BLaER1 (cell line): ENCODE measurements around the gene VMA21.
A peak's percentile ranks its signal among the peaks of the same experiment; 100 is the strongest.

ENCODE experiments used
- H3K27ac ChIP-seq: shearing (Covaris generic); formaldehyde crosslinking; 2 replicates; pipeline ENCODE4 v1.8.1; 2022
- H3K27me3 ChIP-seq: shearing (Covaris generic); formaldehyde crosslinking; 2 replicates; pipeline ENCODE4 v1.8.1; 2022
- H3K36me3 ChIP-seq: shearing (Covaris generic); formaldehyde crosslinking; 2 replicates; pipeline ENCODE4 v1.8.1; 2022
- H3K4me1 ChIP-seq: shearing (Covaris generic); formaldehyde crosslinking; 2 replicates; pipeline ENCODE4 v1.8.1; 2022
- H3K4me2 ChIP-seq: shearing (Covaris generic); formaldehyde crosslinking; 2 replicates; pipeline ENCODE4 v1.8.1; 2022
- H3K4me3 ChIP-seq: shearing (Covaris generic); formaldehyde crosslinking; 2 replicates; pipeline ENCODE4 v1.8.1; 2022
- H3K9ac ChIP-seq: shearing (Covaris generic); formaldehyde crosslinking; 2 replicates; pipeline ENCODE4 v1.8.1; 2022
- H3K9me3 ChIP-seq: shearing (Covaris generic); formaldehyde crosslinking; 2 replicates; pipeline ENCODE4 v1.8.1; 2022
- H4K20me1 ChIP-seq: shearing (Covaris generic); formaldehyde crosslinking; 2 replicates; pipeline ENCODE4 v1.8.1; 2022
- Cebpa-rat ChIP-seq: shearing (Covaris generic); IDR thresholded peaks from 2 replicates; pipeline ENCODE4 v1.8.1; 2022

VMA21 gene

DNA sequence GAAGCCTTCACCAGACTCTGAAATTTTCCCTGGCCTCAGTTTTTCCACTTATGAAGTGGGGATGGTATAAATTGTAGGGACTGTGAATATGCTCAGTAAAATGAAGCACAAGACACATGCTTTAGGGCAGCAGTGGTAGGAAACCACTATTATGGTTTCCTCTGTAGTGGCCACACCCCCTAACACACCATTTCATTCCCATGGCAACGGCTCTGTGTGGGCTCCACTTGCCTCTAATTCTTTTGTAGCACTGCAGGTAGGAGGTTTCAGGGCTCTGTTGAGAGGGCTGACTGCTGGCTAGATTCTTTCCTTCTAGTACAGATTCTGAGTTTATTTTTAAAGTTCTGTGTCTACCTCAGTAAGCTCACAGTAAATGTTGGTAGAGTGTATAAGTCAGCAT, 3.5 kb upstream of the VMA21 start:
- Histone ChIP-seq H3K9ac (no peak overlapping the region), H3K36me3 (no peaks in the 10 kb centered on the region), H3K4me2 (peak overlapping the region; percentile 37; the same call in 1 of the 2 replicates), H3K4me3 (no peak overlapping the region), H4K20me1 (peaks cover under 1% of the 10 kb centered on the region; the same call in 1 of the 2 replicates), H3K9me3 (no peaks in the 10 kb centered on the region), H3K27ac (no peak overlapping the region), H3K4me1 (peaks cover 19% of the 10 kb centered on the region), H3K27me3 (peaks cover 22% of the 10 kb centered on the region; the same call in 1 of the 2 replicates)
- no peak for TF ChIP-seq Cebpa-rat

DNA sequence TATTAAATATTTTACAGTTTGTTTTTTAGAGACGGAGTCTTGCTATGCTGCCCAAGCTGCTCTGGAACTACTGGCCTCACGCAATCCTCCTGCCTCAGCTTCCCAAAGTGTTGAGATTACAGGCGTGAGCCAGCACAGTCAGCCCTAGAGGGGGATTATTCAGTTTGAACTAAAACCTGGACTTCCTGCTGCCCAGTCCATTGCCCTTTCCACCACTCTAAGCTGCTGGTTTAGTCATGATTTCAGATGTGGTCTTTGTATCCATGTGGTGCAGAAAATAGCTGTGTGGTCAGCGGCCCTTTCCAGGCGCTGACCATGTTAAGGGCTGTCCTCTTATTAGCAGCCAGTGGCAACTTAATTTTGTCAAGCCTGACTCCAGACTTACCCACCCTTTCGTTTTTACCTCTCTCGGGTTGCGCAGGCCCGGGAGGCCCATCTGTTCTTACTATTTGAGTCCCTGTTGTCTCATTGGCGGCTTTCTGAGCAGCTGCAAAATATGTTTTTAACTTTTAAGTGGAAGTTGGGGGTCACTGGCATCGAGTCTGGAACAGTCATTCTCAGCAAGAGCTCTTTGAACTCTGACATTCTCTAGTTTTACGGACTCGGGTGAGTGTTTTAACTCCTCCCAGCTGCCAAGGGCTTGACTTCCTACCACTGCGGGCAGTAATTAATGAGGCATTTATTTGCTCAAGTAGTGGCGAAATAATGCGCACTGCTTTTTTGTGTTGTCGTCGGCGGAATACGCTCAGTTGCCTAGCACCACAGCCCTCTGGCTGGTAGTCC, 773 bp upstream of the VMA21 start:
- Histone ChIP-seq H3K27ac (peak overlapping the region; percentile 95), H3K4me1 (peaks cover 25% of the 10 kb centered on the region), H3K27me3 (peaks cover 27% of the 10 kb centered on the region; the same call in 1 of the 2 replicates), H3K36me3 (no peaks in the 10 kb centered on the region), H3K4me3 (peak overlapping the region; percentile 80), H3K4me2 (peak overlapping the region; percentile 62), H3K9ac (peak overlapping the region; percentile 90), H4K20me1 (peaks cover 28% of the 10 kb centered on the region), H3K9me3 (no peaks in the 10 kb centered on the region)
- TF ChIP-seq Cebpa-rat: no peak

- peaks cover 42% of the 10 kb centered on the region for H4K20me1 ChIP-seq
- no peak for TF ChIP-seq Cebpa-rat
- peaks cover 25% of the 10 kb centered on the region for H3K4me1 ChIP-seq
- peaks cover 5% of the 10 kb centered on the region; the same call in 1 of the 2 replicates for H3K36me3 ChIP-seq
- H3K4me2 ChIP-seq: peak overlapping the region; percentile 62
- peak overlapping the region; percentile 95 for H3K27ac ChIP-seq
- H3K4me3 ChIP-seq: peak overlapping the region; percentile 80
- H3K9ac ChIP-seq: peak overlapping the region; percentile 90
- peaks cover 39% of the 10 kb centered on the region for H3K27me3 ChIP-seq
- no peaks in the 10 kb centered on the region for H3K9me3 ChIP-seq
These were observed 700 bp downstream of the VMA21 start for GRCh38 chrX:151397741-151398070.

DNA sequence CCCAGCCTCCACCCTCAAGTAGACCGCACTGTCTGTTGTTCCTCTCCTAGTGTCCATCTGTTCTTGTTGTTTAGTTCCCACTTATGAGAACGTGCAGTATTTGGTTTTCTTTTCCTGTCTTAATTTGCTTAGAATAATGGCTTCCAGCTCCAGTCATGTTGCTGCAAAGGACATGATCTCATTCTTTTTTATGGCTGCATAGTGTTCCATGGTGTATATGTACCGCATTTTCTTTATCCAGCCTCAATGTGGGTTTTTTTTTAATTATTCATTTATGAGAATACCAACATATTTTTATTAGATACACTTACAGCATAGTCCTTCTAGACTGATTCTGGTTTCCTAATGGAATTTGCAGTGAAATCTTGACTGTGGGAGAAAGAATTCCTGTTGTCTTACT, 1.3 kb downstream of the VMA21 start:
- Histone ChIP-seq H3K9ac (no peak overlapping the region), H3K4me1 (peaks cover 22% of the 10 kb centered on the region), H3K4me2 (peak overlapping the region; percentile 62), H3K27ac (no peak overlapping the region), H3K36me3 (peaks cover 11% of the 10 kb centered on the region), H3K9me3 (no peaks in the 10 kb centered on the region), H4K20me1 (peaks cover 49% of the 10 kb centered on the region), H3K4me3 (peak overlapping the region; percentile 80), H3K27me3 (peaks cover 45% of the 10 kb centered on the region)
- TF ChIP-seq Cebpa-rat: no peak

GRCh38 chrX:151402719-151403390, 5.8 kb downstream of the VMA21 start:
- H3K9me3 ChIP-seq: no peaks in the 10 kb centered on the region
- H4K20me1 ChIP-seq: peaks cover 86% of the 10 kb centered on the region
- peaks cover 36% of the 10 kb centered on the region for H3K36me3 ChIP-seq
- H3K4me3 ChIP-seq: no peak overlapping the region
- no peak for TF ChIP-seq Cebpa-rat
- H3K27me3 ChIP-seq: peaks cover 47% of the 10 kb centered on the region
- peaks cover 9% of the 10 kb centered on the region; the same call in 1 of the 2 replicates for H3K4me1 ChIP-seq
- no peak overlapping the region for H3K27ac ChIP-seq
- no peak overlapping the region for H3K4me2 ChIP-seq
- no peak overlapping the region for H3K9ac ChIP-seq

DNA sequence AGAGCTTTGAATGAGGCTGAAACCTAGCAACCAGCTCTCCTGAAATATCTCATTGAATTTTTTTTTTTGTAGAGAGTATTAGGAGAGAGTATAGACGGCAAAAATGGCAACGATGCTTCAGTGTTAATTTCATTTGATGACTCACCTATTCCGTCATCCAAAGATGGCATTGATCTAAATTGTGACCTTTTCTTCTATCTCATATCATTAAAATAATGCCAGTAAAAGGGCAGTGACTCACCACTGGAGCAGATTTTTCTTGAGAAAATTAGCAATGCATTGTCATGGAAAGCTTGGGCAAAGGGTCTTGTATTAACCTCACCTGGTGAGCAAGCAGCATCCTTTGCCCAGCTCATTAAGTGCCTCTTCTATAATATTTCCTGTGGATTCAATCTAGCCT, 19.6 kb downstream of the VMA21 start:
- Histone ChIP-seq H3K36me3 (no peaks in the 10 kb centered on the region), H3K4me1 (no peaks in the 10 kb centered on the region), H4K20me1 (peaks cover 22% of the 10 kb centered on the region), H3K4me3 (no peak overlapping the region), H3K9me3 (0 out of 2 replicates have a peak, but pooled peaks cover 5% of the 10 kb centered on the region), H3K27ac (no peak overlapping the region), H3K9ac (no peak overlapping the region), H3K27me3 (peaks cover 93% of the 10 kb centered on the region), H3K4me2 (no peak overlapping the region)
- no peak for TF ChIP-seq Cebpa-rat

DNA sequence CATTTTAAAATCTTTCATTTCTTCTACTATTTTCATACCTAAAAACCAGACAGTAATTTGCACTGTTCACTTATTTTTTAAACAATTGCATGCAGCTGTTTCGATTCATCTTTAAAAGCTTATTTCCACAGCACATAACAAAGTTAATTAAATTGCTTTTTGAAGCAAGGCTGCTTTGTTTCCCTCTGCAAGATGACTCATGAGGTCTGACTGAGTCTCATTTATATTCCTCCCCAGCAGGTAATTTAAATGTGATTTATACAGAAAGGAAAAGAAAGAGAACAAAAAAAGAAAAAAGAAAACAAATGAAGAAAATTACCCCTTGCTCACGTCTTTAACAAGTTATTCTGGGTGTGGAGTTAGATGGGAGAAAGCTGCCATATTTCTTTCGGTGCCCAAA, 22.8 kb downstream of the VMA21 start:
- no peak overlapping the region for H3K9ac ChIP-seq
- no peaks in the 10 kb centered on the region; the same call in 1 of the 2 replicates for H4K20me1 ChIP-seq
- no peak for TF ChIP-seq Cebpa-rat
- no peak overlapping the region for H3K4me2 ChIP-seq
- H3K4me1 ChIP-seq: no peaks in the 10 kb centered on the region
- H3K4me3 ChIP-seq: no peak overlapping the region
- H3K9me3 ChIP-seq: no peaks in the 10 kb centered on the region
- H3K27me3 ChIP-seq: peaks cover 93% of the 10 kb centered on the region
- H3K36me3 ChIP-seq: no peaks in the 10 kb centered on the region
- no peak overlapping the region for H3K27ac ChIP-seq

DNA sequence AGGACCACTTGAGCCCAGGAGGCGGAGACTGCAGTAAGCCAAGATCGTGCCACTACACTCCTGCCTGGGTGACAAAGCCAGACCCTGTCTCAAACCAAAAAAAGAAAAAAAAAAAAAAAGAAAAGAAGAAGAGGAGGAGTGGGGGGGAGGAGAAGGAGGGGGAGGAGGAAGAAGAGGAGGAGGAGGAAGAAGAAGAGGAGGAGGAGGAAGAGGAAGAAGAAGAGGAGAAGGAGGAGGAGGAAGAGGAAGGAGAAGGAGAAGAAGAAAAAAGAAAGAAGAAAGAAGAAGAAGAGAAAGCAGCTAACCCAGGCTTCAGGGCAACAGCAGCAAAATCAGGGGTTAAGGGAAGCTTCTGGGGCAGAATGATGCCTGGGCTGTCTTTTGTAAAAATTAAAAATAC, 27.5 kb downstream of the VMA21 start:
- Histone ChIP-seq H3K9ac (no peak overlapping the region), H4K20me1 (no peaks in the 10 kb centered on the region), H3K9me3 (no peaks in the 10 kb centered on the region), H3K4me2 (no peak overlapping the region), H3K27me3 (peaks cover 86% of the 10 kb centered on the region), H3K36me3 (no peaks in the 10 kb centered on the region), H3K27ac (no peak overlapping the region), H3K4me3 (no peak overlapping the region), H3K4me1 (no peaks in the 10 kb centered on the region)
- TF ChIP-seq Cebpa-rat: no peak

GRCh38 chrX:151448509-151448908, 51.5 kb downstream of the VMA21 start:
- Histone ChIP-seq H4K20me1 (no peaks in the 10 kb centered on the region), H3K9me3 (no peaks in the 10 kb centered on the region), H3K4me1 (no peaks in the 10 kb centered on the region), H3K36me3 (no peaks in the 10 kb centered on the region), H3K4me3 (no peak overlapping the region), H3K4me2 (no peak overlapping the region), H3K27me3 (peaks cover 28% of the 10 kb centered on the region; the same call in 1 of the 2 replicates), H3K27ac (no peak overlapping the region), H3K9ac (no peak overlapping the region)
- TF ChIP-seq Cebpa-rat: no peak

DNA sequence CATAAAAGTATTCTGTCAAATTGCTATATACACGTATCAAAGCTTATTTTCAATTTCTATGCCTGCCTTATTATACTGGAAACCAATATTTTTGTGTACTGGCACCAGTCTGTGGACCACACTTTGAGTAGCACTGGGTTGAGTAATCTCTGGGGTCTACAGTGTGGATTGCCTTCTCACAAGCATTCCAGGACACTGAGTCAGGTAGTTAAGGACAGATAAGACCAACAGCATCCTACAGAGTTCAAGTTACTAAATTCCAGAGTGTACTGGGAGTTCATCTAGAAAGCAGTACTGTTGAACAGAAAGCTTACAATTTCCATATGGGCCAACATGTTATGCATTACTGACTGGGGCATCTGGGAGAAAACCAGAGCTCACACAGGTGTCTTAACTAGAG, 61.8 kb downstream of the VMA21 start:
- no peaks in the 10 kb centered on the region for H3K36me3 ChIP-seq
- H3K9me3 ChIP-seq: no peaks in the 10 kb centered on the region
- H4K20me1 ChIP-seq: no peaks in the 10 kb centered on the region
- no peak for TF ChIP-seq Cebpa-rat
- no peak overlapping the region for H3K4me2 ChIP-seq
- H3K27me3 ChIP-seq: peaks cover 34% of the 10 kb centered on the region
- no peak overlapping the region for H3K27ac ChIP-seq
- H3K4me1 ChIP-seq: no peaks in the 10 kb centered on the region
- no peak overlapping the region for H3K9ac ChIP-seq
- H3K4me3 ChIP-seq: no peak overlapping the region
